ENCODE measurements around the gene JMJD7.

DNA sequence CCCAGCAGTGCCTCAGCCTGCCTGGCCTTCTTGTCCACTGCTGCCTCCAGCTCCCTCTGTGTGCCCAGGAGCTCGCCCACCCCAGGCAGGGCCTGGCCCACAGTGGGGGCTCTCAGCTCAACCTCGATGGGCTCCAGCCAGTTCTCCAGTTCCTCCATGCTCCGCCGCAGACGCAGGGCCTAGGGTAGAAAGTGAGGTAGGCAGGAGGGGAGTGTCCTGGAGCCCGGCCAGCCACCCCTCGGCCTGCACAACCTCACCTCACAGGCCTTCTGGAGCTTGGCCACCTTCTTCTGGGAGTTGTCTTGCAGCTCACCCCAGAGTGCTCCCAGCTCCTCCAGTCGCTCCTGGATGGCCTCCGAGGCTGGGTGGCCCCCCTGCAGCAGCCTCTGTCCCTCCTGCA, 29.4 kb downstream of the JMJD7 start:
- TF ChIP-seq JUNB (IDR thresholded peaks at IDR 0.05) (no peak), POLR2A (IDR thresholded peaks at IDR 0.05; ENCODE audit: low read length) (no peak), GATA3 (IDR thresholded peaks at IDR 0.05; ENCODE audit: borderline replicate concordance) (no peak), POLR2AphosphoS2 (conservative IDR thresholded peaks at IDR 0.05; ENCODE audit: low read length) (no peak), RCOR1 (IDR thresholded peaks at IDR 0.05; ENCODE audit: low read depth, low read length) (no peak), NPAS2 (CRISPR knock-in tag; IDR thresholded peaks at IDR 0.05; ENCODE audit: borderline replicate concordance) (no peak), EP300 (IDR thresholded peaks at IDR 0.05) (no peak), RAD21 (conservative IDR thresholded peaks at IDR 0.05 in 1 of 2, IDR thresholded peaks at IDR 0.05 in 1 of 2) (no peak), HDAC2 (IDR thresholded peaks at IDR 0.05) (no peak), CHD2 (IDR thresholded peaks at IDR 0.05; ENCODE audit: low read length, partially characterized antibody) (no peak)
- TF ChIP-seq, protein P1, sequence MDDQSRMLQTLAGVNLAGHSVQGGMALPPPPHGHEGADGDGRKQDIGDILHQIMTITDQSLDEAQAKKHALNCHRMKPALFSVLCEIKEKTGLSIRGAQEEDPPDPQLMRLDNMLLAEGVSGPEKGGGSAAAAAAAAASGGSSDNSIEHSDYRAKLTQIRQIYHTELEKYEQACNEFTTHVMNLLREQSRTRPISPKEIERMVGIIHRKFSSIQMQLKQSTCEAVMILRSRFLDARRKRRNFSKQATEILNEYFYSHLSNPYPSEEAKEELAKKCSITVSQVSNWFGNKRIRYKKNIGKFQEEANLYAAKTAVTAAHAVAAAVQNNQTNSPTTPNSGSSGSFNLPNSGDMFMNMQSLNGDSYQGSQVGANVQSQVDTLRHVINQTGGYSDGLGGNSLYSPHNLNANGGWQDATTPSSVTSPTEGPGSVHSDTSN (IDR thresholded peaks at IDR 0.05), result no peak
- TF ChIP-seq, protein P2, sequence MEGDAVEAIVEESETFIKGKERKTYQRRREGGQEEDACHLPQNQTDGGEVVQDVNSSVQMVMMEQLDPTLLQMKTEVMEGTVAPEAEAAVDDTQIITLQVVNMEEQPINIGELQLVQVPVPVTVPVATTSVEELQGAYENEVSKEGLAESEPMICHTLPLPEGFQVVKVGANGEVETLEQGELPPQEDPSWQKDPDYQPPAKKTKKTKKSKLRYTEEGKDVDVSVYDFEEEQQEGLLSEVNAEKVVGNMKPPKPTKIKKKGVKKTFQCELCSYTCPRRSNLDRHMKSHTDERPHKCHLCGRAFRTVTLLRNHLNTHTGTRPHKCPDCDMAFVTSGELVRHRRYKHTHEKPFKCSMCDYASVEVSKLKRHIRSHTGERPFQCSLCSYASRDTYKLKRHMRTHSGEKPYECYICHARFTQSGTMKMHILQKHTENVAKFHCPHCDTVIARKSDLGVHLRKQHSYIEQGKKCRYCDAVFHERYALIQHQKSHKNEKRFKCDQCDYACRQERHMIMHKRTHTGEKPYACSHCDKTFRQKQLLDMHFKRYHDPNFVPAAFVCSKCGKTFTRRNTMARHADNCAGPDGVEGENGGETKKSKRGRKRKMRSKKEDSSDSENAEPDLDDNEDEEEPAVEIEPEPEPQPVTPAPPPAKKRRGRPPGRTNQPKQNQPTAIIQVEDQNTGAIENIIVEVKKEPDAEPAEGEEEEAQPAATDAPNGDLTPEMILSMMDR (IDR thresholded peaks at IDR 0.05), result no peak
- TF ChIP-seq, protein P3, sequence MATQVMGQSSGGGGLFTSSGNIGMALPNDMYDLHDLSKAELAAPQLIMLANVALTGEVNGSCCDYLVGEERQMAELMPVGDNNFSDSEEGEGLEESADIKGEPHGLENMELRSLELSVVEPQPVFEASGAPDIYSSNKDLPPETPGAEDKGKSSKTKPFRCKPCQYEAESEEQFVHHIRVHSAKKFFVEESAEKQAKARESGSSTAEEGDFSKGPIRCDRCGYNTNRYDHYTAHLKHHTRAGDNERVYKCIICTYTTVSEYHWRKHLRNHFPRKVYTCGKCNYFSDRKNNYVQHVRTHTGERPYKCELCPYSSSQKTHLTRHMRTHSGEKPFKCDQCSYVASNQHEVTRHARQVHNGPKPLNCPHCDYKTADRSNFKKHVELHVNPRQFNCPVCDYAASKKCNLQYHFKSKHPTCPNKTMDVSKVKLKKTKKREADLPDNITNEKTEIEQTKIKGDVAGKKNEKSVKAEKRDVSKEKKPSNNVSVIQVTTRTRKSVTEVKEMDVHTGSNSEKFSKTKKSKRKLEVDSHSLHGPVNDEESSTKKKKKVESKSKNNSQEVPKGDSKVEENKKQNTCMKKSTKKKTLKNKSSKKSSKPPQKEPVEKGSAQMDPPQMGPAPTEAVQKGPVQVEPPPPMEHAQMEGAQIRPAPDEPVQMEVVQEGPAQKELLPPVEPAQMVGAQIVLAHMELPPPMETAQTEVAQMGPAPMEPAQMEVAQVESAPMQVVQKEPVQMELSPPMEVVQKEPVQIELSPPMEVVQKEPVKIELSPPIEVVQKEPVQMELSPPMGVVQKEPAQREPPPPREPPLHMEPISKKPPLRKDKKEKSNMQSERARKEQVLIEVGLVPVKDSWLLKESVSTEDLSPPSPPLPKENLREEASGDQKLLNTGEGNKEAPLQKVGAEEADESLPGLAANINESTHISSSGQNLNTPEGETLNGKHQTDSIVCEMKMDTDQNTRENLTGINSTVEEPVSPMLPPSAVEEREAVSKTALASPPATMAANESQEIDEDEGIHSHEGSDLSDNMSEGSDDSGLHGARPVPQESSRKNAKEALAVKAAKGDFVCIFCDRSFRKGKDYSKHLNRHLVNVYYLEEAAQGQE (IDR thresholded peaks at IDR 0.05), result no peak
- TF ChIP-seq, protein P4, sequence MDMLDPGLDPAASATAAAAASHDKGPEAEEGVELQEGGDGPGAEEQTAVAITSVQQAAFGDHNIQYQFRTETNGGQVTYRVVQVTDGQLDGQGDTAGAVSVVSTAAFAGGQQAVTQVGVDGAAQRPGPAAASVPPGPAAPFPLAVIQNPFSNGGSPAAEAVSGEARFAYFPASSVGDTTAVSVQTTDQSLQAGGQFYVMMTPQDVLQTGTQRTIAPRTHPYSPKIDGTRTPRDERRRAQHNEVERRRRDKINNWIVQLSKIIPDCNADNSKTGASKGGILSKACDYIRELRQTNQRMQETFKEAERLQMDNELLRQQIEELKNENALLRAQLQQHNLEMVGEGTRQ (IDR thresholded peaks at IDR 0.05), result no peak
